ENCODE results near the gene HEATR9.

The HEATR9 gene

DNA sequence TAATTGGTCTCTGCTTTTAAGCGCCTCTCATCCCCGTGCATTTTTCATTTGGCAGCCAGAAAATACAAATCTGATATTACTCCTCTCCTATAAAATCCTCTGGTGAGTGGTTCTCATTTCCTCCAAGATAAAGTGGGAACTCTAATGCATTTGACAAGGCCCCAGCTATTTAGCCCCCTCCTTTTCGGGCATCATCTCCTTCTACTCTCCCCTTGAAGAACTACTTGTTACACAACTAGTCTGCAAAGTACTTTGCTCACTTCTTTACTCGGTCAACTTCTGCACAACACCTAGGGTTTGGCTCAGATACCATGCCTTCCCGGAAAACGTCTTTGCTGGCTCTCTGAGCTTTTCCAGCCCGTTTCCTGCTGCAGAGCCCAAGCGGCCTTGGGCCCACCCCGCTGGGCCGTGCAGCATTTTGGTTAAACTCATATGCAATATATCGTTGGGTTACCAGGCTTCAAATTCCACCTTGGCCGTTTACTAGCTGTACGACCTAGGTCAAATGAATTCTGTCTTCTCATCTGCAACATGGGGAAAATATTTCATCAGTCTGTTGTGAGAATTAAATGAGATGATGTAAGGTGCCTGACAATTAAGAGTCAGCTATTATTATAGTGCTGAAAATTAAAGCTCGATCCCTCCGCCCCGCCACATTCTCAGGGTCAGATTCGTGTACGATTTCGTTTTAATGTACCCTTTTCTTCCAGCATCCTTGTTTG, 60.3 kb downstream of the HEATR9 start:
- H3K4me3 ChIP-seq (ENCODE audit: low read depth, low read length): peak overlapping the region; percentile 68
- TF ChIP-seq, protein P1, sequence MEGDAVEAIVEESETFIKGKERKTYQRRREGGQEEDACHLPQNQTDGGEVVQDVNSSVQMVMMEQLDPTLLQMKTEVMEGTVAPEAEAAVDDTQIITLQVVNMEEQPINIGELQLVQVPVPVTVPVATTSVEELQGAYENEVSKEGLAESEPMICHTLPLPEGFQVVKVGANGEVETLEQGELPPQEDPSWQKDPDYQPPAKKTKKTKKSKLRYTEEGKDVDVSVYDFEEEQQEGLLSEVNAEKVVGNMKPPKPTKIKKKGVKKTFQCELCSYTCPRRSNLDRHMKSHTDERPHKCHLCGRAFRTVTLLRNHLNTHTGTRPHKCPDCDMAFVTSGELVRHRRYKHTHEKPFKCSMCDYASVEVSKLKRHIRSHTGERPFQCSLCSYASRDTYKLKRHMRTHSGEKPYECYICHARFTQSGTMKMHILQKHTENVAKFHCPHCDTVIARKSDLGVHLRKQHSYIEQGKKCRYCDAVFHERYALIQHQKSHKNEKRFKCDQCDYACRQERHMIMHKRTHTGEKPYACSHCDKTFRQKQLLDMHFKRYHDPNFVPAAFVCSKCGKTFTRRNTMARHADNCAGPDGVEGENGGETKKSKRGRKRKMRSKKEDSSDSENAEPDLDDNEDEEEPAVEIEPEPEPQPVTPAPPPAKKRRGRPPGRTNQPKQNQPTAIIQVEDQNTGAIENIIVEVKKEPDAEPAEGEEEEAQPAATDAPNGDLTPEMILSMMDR (IDR thresholded peaks at IDR 0.05; ENCODE audit: low read depth, low read length): no peak

DNA sequence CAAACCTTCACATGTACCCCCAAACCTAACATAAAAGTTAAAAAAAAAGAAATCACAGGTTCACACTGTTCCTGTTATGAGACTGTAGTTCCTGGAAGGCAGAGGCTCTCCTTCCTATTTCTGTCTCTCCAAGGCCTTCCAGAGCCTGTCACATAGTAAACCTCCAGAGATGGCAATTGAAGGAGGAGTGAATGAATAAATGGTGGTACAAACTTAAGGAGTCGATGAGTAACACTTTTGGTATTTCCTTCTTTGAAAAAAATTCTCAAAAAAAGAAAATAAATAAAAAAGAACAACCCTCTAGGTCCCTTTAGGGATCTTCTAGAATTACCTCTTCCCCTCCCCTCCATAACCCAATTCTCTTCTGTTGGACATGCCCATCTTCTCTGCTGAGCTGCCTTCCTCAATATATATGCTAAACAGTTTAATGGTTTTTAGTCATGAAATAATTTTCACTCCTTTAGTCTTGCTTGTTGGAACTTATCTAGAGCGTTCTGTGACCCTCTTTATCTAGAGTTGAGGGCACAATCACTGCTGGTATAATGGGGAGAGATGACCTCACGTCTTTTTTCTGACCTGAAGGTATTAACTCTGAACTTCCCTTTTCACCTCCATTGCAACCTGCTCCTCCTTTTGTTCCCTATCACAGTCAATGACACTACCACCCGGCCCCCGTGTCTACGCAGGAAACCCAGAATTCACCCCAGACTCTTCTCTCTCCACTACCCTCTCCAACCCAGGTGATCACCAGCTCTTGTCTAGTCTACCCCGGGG, 61.1 kb downstream of the HEATR9 start:
- no peak overlapping the region for H3K4me3 ChIP-seq (ENCODE audit: low read depth, low read length)
- TF ChIP-seq, protein P1 (IDR thresholded peaks at IDR 0.05; ENCODE audit: low read depth, low read length): no peak

All from WI38 (cell line).